ENCODE results near the gene VTI1A.

- TF ChIP-seq, protein P1, sequence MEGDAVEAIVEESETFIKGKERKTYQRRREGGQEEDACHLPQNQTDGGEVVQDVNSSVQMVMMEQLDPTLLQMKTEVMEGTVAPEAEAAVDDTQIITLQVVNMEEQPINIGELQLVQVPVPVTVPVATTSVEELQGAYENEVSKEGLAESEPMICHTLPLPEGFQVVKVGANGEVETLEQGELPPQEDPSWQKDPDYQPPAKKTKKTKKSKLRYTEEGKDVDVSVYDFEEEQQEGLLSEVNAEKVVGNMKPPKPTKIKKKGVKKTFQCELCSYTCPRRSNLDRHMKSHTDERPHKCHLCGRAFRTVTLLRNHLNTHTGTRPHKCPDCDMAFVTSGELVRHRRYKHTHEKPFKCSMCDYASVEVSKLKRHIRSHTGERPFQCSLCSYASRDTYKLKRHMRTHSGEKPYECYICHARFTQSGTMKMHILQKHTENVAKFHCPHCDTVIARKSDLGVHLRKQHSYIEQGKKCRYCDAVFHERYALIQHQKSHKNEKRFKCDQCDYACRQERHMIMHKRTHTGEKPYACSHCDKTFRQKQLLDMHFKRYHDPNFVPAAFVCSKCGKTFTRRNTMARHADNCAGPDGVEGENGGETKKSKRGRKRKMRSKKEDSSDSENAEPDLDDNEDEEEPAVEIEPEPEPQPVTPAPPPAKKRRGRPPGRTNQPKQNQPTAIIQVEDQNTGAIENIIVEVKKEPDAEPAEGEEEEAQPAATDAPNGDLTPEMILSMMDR (IDR thresholded peaks at IDR 0.05) = no peak
- no peak for TF ChIP-seq EP300 (IDR thresholded peaks at IDR 0.05)
Observed at GRCh38 chr10:112774798-112775197, 327.8 kb downstream of the VTI1A start.

Data from ovary (tissue), 3 donors.